Stimulated activated effector memory CD8-positive, alpha-beta T cell treated with anti-CD3 and anti-CD28 coated beads, Interleukin-12 subunit alpha, Interleukin-12 subunit beta, amount 100 ng/mL, for 72 hours (primary cell): ENCODE data around the gene SOBP.

Source experiments
- ATAC-seq: fragments of 150-1000 bp; cut with Tn5 transposase; 2 replicates; pipeline ENCODE4 v1.10.0; 2021
- DNase-seq, 2 donors: peaks; one replicate each; pipeline ENCODE4 v3.0.0; 2021 to 2022; ENCODE audit warnings: low spot score in 2 of 2
- H3K27ac Mint-ChIP-seq: one replicate; pipeline ENCODE4 v1.8.0; 2022; ENCODE audit warnings: mild to moderate bottlenecking, mixed read lengths
- H3K36me3 Mint-ChIP-seq: one replicate; pipeline ENCODE4 v1.8.0; 2022; ENCODE audit warnings: mild to moderate bottlenecking, mixed read lengths
- H3K4me1 Mint-ChIP-seq: one replicate; pipeline ENCODE4 v1.8.0; 2022; ENCODE audit warnings: mixed read lengths
- H3K4me3 Mint-ChIP-seq: one replicate; pipeline ENCODE4 v1.8.0; 2022; ENCODE audit warnings: mild to moderate bottlenecking, mixed read lengths
- H3K9me3 Mint-ChIP-seq: one replicate; pipeline ENCODE4 v1.8.0; 2022; ENCODE audit warnings: mixed read lengths

Gene SOBP

GRCh38 chr6:107574856-107575255, 84.9 kb downstream of the SOBP start:
- no peak for ATAC-seq
- H3K27ac Mint-ChIP-seq = no peak overlapping the region
- H3K9me3 Mint-ChIP-seq = no peaks in the 10 kb centered on the region
- no peak for DNase-seq
- no peaks in the 10 kb centered on the region for H3K4me1 Mint-ChIP-seq
- no peak overlapping the region for H3K4me3 Mint-ChIP-seq
- no peaks in the 10 kb centered on the region for H3K36me3 Mint-ChIP-seq

DNA sequence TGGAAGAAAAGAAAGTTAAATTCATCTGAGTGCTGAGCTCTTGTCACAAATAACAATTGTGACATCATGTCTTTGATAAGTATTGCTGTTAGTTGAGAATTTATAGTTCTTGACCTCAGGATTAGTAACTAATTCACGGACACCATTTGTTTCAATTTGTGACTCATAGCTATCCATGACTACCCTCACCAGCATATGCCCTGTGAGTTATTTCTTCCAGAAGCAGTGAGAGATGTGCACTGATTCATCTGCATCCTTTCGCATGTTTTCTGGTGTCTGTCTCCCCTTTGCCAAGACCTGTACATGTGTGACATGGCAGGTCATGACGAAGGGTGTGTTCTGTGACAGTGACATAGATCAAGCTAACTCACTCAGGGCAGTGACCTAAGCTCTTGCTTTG, 86.9 kb downstream of the SOBP start:
- Mint-ChIP-seq H3K27ac (no peak overlapping the region), H3K4me1 (no peaks in the 10 kb centered on the region), H3K9me3 (no peaks in the 10 kb centered on the region), H3K36me3 (no peaks in the 10 kb centered on the region), H3K4me3 (no peak overlapping the region)
- DNase-seq (no peak), ATAC-seq (peak; percentile 88)

- H3K4me1 Mint-ChIP-seq = no peaks in the 10 kb centered on the region
- ATAC-seq (no peak), DNase-seq (no peak)
- H3K27ac Mint-ChIP-seq = no peak overlapping the region
- H3K9me3 Mint-ChIP-seq = no peaks in the 10 kb centered on the region
- no peak overlapping the region for H3K4me3 Mint-ChIP-seq
- no peaks in the 10 kb centered on the region for H3K36me3 Mint-ChIP-seq
Measured at GRCh38 chr6:107578642-107579341, 88.9 kb downstream of the SOBP start.

DNA sequence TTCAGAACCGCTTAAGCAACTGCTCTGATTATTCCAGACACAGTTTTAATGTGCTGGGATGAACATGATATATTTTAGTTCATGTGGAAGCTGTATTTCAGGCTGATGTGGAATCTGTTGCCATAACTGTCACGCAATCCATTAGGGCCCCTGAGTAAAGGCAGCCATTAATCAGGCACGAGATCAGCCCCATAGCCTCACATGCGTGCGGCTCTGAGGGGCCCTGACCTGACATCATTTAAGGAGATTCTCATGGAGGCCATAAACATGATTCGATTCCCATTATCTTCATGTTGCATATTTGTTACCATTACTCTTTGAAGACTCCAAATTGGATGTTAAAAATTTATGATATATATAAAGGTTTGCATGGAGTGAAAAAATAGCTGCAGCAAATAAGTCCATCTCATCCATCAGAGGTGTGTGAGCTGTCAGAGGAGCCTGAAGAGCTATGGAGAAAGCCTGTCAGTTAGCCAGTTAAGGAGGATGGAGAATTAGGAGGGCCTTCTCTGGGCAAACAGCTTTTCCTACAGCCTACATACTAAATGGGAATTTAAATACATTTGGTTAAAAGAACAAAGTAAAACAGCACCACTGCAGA, 89.6 kb downstream of the SOBP start:
- Mint-ChIP-seq H3K36me3 (no peaks in the 10 kb centered on the region), H3K4me3 (no peak overlapping the region), H3K9me3 (no peaks in the 10 kb centered on the region), H3K4me1 (no peaks in the 10 kb centered on the region), H3K27ac (no peak overlapping the region)
- ATAC-seq (no peak), DNase-seq (no peak)

GRCh38 chr6:107582086-107582485, 92.2 kb downstream of the SOBP start:
- DNase-seq (no peak), ATAC-seq (no peak)
- no peak overlapping the region for H3K4me3 Mint-ChIP-seq

DNA sequence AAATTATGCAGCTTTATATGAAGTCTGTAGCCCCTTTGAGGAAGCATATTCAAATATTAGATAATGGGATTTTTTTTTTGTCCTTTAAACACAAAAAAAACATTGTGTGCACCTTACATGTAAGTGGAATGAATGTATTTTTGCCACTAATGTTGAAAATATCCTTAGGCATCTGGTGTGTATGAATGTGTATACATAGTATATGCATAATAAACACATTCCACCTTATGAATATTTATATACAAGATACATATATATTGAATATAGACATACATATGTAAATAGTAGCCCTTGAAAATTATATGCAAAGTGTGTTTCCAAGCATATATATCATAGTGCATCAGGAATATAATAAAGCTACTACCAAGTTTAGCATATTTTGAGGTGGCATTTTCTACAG, 94.8 kb downstream of the SOBP start:
- DNase-seq = no peak
- no peak overlapping the region for H3K27ac Mint-ChIP-seq
- no peak overlapping the region for H3K4me3 Mint-ChIP-seq
- H3K4me1 Mint-ChIP-seq = no peaks in the 10 kb centered on the region
- ATAC-seq = no peak
- H3K36me3 Mint-ChIP-seq = no peaks in the 10 kb centered on the region
- no peaks in the 10 kb centered on the region for H3K9me3 Mint-ChIP-seq

More at GRCh38 chr6:107582086-107582485, 92.2 kb downstream of the SOBP start:
- Mint-ChIP-seq H3K4me1 (no peaks in the 10 kb centered on the region), H3K36me3 (no peaks in the 10 kb centered on the region), H3K9me3 (no peaks in the 10 kb centered on the region), H3K27ac (no peak overlapping the region)

DNA sequence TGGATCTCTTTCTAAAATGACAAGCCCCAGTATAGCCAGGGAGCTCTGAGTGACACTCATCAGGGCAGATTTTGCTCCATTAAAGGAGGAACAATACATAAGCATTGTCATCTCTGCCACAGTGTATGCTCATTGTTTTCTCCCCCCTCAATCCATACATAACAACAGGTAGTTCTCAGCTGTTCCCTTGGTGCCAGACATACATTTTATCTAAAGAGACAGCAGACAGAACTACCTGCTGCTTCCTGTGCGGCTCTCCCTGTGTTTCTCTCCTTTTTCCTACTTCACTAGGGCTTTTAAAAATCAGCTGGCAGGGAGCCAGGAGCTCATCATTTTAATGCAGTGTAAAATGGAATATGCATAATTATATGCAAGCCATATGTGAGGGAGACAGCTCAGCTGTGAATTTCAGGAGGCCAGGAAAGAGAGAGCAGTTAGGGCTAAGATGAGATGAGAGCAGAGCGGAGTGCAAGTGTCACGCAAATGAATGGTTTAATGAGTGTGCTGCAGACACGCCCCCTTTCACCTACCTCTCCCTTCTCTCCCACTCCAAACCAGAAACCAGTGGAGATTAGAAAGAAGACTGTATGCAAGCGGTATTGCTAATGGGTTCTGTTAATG, 96.0 kb downstream of the SOBP start:
- no peaks in the 10 kb centered on the region for H3K36me3 Mint-ChIP-seq
- no peak for DNase-seq
- no peak overlapping the region for H3K4me3 Mint-ChIP-seq
- no peak for ATAC-seq
- H3K9me3 Mint-ChIP-seq = no peaks in the 10 kb centered on the region
- no peak overlapping the region for H3K27ac Mint-ChIP-seq
- no peaks in the 10 kb centered on the region for H3K4me1 Mint-ChIP-seq

GRCh38 chr6:107587451-107587850, 97.5 kb downstream of the SOBP start:
- DNase-seq = no peak
- Mint-ChIP-seq H3K4me3 (no peak overlapping the region), H3K4me1 (no peaks in the 10 kb centered on the region), H3K36me3 (no peaks in the 10 kb centered on the region), H3K27ac (no peak overlapping the region), H3K9me3 (no peaks in the 10 kb centered on the region)
- ATAC-seq = no peak

- H3K36me3 Mint-ChIP-seq = no peaks in the 10 kb centered on the region
- H3K4me1 Mint-ChIP-seq = no peaks in the 10 kb centered on the region
- ATAC-seq (no peak), DNase-seq (no peak)
- H3K27ac Mint-ChIP-seq = no peak overlapping the region
- H3K4me3 Mint-ChIP-seq = no peak overlapping the region
- no peaks in the 10 kb centered on the region for H3K9me3 Mint-ChIP-seq
Measured at GRCh38 chr6:107589199-107589598, 99.3 kb downstream of the SOBP start.

GRCh38 chr6:107589934-107590333, 100.0 kb downstream of the SOBP start:
- no peaks in the 10 kb centered on the region for H3K36me3 Mint-ChIP-seq
- ATAC-seq = no peak
- H3K4me1 Mint-ChIP-seq = no peaks in the 10 kb centered on the region

GRCh38 chr6:107590378-107590777, 100.5 kb downstream of the SOBP start:
- no peaks in the 10 kb centered on the region for H3K36me3 Mint-ChIP-seq
- DNase-seq = no peak
- no peaks in the 10 kb centered on the region for H3K4me1 Mint-ChIP-seq
- no peaks in the 10 kb centered on the region for H3K9me3 Mint-ChIP-seq
- ATAC-seq = no peak
- no peak overlapping the region for H3K4me3 Mint-ChIP-seq
- no peak overlapping the region for H3K27ac Mint-ChIP-seq

More at GRCh38 chr6:107589934-107590333, 100.0 kb downstream of the SOBP start:
- no peaks in the 10 kb centered on the region for H3K9me3 Mint-ChIP-seq
- no peak overlapping the region for H3K4me3 Mint-ChIP-seq
- no peak overlapping the region for H3K27ac Mint-ChIP-seq
- no peak for DNase-seq

GRCh38 chr6:107591346-107591745, 101.4 kb downstream of the SOBP start:
- no peak overlapping the region for H3K27ac Mint-ChIP-seq
- DNase-seq (no peak), ATAC-seq (no peak)
- H3K36me3 Mint-ChIP-seq = no peaks in the 10 kb centered on the region
- no peak overlapping the region for H3K4me3 Mint-ChIP-seq
- H3K4me1 Mint-ChIP-seq = no peaks in the 10 kb centered on the region
- no peaks in the 10 kb centered on the region for H3K9me3 Mint-ChIP-seq

GRCh38 chr6:107592806-107593205, 102.9 kb downstream of the SOBP start:
- no peaks in the 10 kb centered on the region for H3K36me3 Mint-ChIP-seq
- no peak for ATAC-seq
- no peak overlapping the region for H3K27ac Mint-ChIP-seq
- H3K4me3 Mint-ChIP-seq = no peak overlapping the region
- no peaks in the 10 kb centered on the region for H3K9me3 Mint-ChIP-seq
- H3K4me1 Mint-ChIP-seq = no peaks in the 10 kb centered on the region
- no peak for DNase-seq

GRCh38 chr6:107594736-107595135, 104.8 kb downstream of the SOBP start:
- ATAC-seq (no peak), DNase-seq (no peak)
- no peak overlapping the region for H3K4me3 Mint-ChIP-seq
- no peaks in the 10 kb centered on the region for H3K36me3 Mint-ChIP-seq
- no peaks in the 10 kb centered on the region for H3K9me3 Mint-ChIP-seq
- H3K4me1 Mint-ChIP-seq = no peaks in the 10 kb centered on the region
- H3K27ac Mint-ChIP-seq = no peak overlapping the region

DNA sequence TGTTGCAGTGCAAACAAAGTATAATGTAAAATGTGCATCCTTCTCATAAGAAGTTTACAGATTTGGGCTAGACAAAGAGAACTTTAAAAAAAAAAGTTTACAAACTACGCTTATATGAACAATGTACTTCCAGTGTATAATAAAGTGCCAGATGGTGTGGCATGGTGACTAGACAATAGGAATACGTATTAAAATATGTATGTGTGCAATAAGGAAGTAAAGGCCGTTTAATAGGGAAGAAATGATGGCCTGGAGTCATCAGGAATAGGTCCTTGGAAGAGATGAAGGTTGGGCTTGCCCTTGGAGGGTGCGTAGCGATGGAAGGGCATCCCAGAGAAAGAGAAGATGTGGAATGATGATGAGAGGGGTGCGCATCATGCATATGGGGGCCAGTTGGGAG, 108.2 kb downstream of the SOBP start:
- no peak overlapping the region for H3K4me3 Mint-ChIP-seq
- no peak for ATAC-seq
- H3K4me1 Mint-ChIP-seq = no peaks in the 10 kb centered on the region
- no peak for DNase-seq
- H3K27ac Mint-ChIP-seq = no peak overlapping the region
- H3K9me3 Mint-ChIP-seq = no peaks in the 10 kb centered on the region
- H3K36me3 Mint-ChIP-seq = no peaks in the 10 kb centered on the region

DNA sequence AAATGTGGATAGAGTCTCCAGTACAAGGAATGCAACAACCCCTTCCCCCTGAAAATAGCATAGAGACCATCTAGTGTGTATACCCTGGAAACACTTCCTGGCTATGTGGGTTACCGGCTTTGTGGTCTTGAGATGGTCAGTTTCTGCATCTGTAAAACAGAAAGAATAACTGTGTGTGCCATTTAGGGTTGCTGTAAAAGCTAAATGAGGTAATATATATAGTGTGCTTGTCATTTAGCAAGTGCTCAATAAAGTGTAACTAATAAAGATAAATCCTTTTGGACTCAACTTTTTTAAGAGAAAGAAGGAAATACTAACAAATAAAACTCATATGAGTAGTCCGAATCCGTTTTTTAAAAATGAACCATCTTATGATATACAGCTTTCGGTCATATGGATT, 109.1 kb downstream of the SOBP start:
- DNase-seq (no peak), ATAC-seq (no peak)
- H3K27ac Mint-ChIP-seq = no peak overlapping the region
- H3K4me1 Mint-ChIP-seq = no peaks in the 10 kb centered on the region
- no peak overlapping the region for H3K4me3 Mint-ChIP-seq
- H3K9me3 Mint-ChIP-seq = no peaks in the 10 kb centered on the region
- H3K36me3 Mint-ChIP-seq = no peaks in the 10 kb centered on the region
